GM21515 (cell line): ENCODE data around the gene PRLR.
"Not testable (repeated sequence)": the region's sequence is repeated elsewhere in the genome, so short reads cannot be mapped to it uniquely, and the experiment has no call there.

Experiments used
- ATAC-seq: cut with Tn5 transposase; IDR thresholded peaks from one replicate; pipeline ENCODE4 v1.9.1; 2021; ENCODE audit not compliant: unreplicated experiment

The PRLR gene

GRCh38 chr5:35198075-35198474 is 32.2 kb downstream of the PRLR start:
- ATAC-seq, result no peak

GRCh38 chr5:35197351-35197750 is 32.9 kb downstream of the PRLR start:
- no peak for ATAC-seq

GRCh38 chr5:35195472-35195852 is 34.8 kb downstream of the PRLR start:
- ATAC-seq, result no peak

GRCh38 chr5:35194635-35195471 is 35.4 kb downstream of the PRLR start:
- ATAC-seq, result peak; percentile 89

GRCh38 chr5:35192506-35192905 is 37.8 kb downstream of the PRLR start:
- ATAC-seq, result no peak

GRCh38 chr5:35189801-35190200 is 40.5 kb downstream of the PRLR start:
- ATAC-seq, result not testable (repeated sequence)

- no peak for ATAC-seq
These were observed 42.2 kb downstream of the PRLR start for GRCh38 chr5:35188031-35188457.

- not testable (repeated sequence) for ATAC-seq
These were observed 42.7 kb downstream of the PRLR start for GRCh38 chr5:35187621-35188020.

- no peak for ATAC-seq
These were observed 43.5 kb downstream of the PRLR start for GRCh38 chr5:35186749-35187148.

- ATAC-seq, result no peak
These were observed 44.8 kb downstream of the PRLR start for GRCh38 chr5:35185518-35185917.

- ATAC-seq, result no peak
These were observed 46.7 kb downstream of the PRLR start for GRCh38 chr5:35183556-35183955.

- no peak for ATAC-seq
These were observed 47.3 kb downstream of the PRLR start for GRCh38 chr5:35182910-35183535.

GRCh38 chr5:35182486-35182885 is 47.8 kb downstream of the PRLR start:
- no peak for ATAC-seq

- ATAC-seq, result no peak
These were observed 50.2 kb downstream of the PRLR start for GRCh38 chr5:35180046-35180445.

GRCh38 chr5:35177783-35178182 is 52.5 kb downstream of the PRLR start:
- ATAC-seq, result no peak

- no peak for ATAC-seq
These were observed 57.8 kb downstream of the PRLR start for GRCh38 chr5:35172533-35172932.

- no peak for ATAC-seq
These were observed 58.3 kb downstream of the PRLR start for GRCh38 chr5:35171991-35172390.

GRCh38 chr5:35171078-35171477 is 59.2 kb downstream of the PRLR start:
- ATAC-seq, result no peak

GRCh38 chr5:35166043-35166442 is 64.2 kb downstream of the PRLR start:
- no peak for ATAC-seq

GRCh38 chr5:35164860-35165542 is 65.3 kb downstream of the PRLR start:
- no peak for ATAC-seq

- no peak for ATAC-seq
These were observed 66.6 kb downstream of the PRLR start for GRCh38 chr5:35163710-35164033.
